Measurements from ENCODE around the gene SCYL2. TPM values are rescaled to one million over a fixed set of nuclear protein-coding genes. Genes with fewer than 3 reads are reported as not detected.

Gene SCYL2
- total RNA-seq, 2 experiments from 2014 or later: 36.4 to 37.4 TPM

- DNase-seq: no peak
- CTCF ChIA-PET: no interaction called here
- POLR2A ChIA-PET: no interaction called here
- Mint-ChIP-seq H3K36me3 (ENCODE audit: low read depth) (no peaks in the 10 kb centered on the region), H3K27ac (no peak overlapping the region), H3K4me1 (no peaks in the 10 kb centered on the region), H3K4me3 (no peak overlapping the region), H3K9me3 (no peaks in the 10 kb centered on the region), H3K27me3 (no peaks in the 10 kb centered on the region)
Measured at GRCh38 chr12:100345020-100345767, 78.2 kb downstream of the SCYL2 start.

GRCh38 chr12:100346660-100347059, 79.7 kb downstream of the SCYL2 start:
- DNase-seq: no peak
- H3K4me1 Mint-ChIP-seq: no peaks in the 10 kb centered on the region
- POLR2A ChIA-PET: no interaction called here

GRCh38 chr12:100348657-100349454, 81.9 kb downstream of the SCYL2 start:
- DNase-seq: no peak
- Mint-ChIP-seq H3K4me1 (no peaks in the 10 kb centered on the region), H3K27me3 (peaks cover 7% of the 10 kb centered on the region), H3K9me3 (no peaks in the 10 kb centered on the region), H3K4me3 (no peak overlapping the region), H3K27ac (no peak overlapping the region), H3K36me3 (ENCODE audit: low read depth) (no peaks in the 10 kb centered on the region)
- CTCF ChIA-PET: interaction anchor here (1.6 kb wide), 1 partner anchor 207 kb away, joined by 4 read pairs; no protein-coding TSS in a partner anchor
- POLR2A ChIA-PET: no interaction called here

More at GRCh38 chr12:100346660-100347059, 79.7 kb downstream of the SCYL2 start:
- Mint-ChIP-seq H3K27me3 (no peaks in the 10 kb centered on the region), H3K4me3 (no peak overlapping the region), H3K9me3 (no peaks in the 10 kb centered on the region), H3K27ac (no peak overlapping the region), H3K36me3 (ENCODE audit: low read depth) (no peaks in the 10 kb centered on the region)
- CTCF ChIA-PET: interaction anchor here (0.7 kb wide), 1 partner anchor 304 kb away, joined by 3 read pairs; no protein-coding TSS in a partner anchor

- Mint-ChIP-seq H3K4me3 (no peak within 1 kb of the TSS), H3K36me3 (ENCODE audit: low read depth) (no peaks in the 10 kb centered on the region), H3K4me1 (no peaks in the 10 kb centered on the region), H3K9me3 (no peaks in the 10 kb centered on the region), H3K27ac (no peak within 1 kb of the TSS), H3K27me3 (peaks cover 37% of the 10 kb centered on the region)
- ChIA-PET POLR2A (no interaction called here), CTCF (no interaction called here)
- no peak for DNase-seq
Measured at GRCh38 chr12:100356644-100357223, 89.8 kb downstream of the SCYL2 start, which contains the start of gene SLC17A8. SLC17A8 (plus strand) TSS chr12:100357074; CDS start chr12:100357392, 318 bp downstream.

GRCh38 chr12:100359248-100359647, 92.3 kb downstream of the SCYL2 start:
- no peaks in the 10 kb centered on the region for H3K4me1 Mint-ChIP-seq
- POLR2A ChIA-PET: no interaction called here

GRCh38 chr12:100359822-100360221, 92.8 kb downstream of the SCYL2 start:
- H3K4me3 Mint-ChIP-seq: no peak overlapping the region
- H3K9me3 Mint-ChIP-seq: no peaks in the 10 kb centered on the region
- DNase-seq: no peak
- ChIA-PET POLR2A (no interaction called here), CTCF (no interaction called here)
- peaks cover 26% of the 10 kb centered on the region for H3K27me3 Mint-ChIP-seq
- no peak overlapping the region for H3K27ac Mint-ChIP-seq
- H3K4me1 Mint-ChIP-seq: no peaks in the 10 kb centered on the region
- H3K36me3 Mint-ChIP-seq (ENCODE audit: low read depth): no peaks in the 10 kb centered on the region

More at GRCh38 chr12:100359248-100359647, 92.3 kb downstream of the SCYL2 start:
- peaks cover 30% of the 10 kb centered on the region for H3K27me3 Mint-ChIP-seq
- CTCF ChIA-PET: no interaction called here
- no peak overlapping the region for H3K27ac Mint-ChIP-seq
- no peak overlapping the region for H3K4me3 Mint-ChIP-seq
- no peaks in the 10 kb centered on the region for H3K9me3 Mint-ChIP-seq
- no peaks in the 10 kb centered on the region for H3K36me3 Mint-ChIP-seq (ENCODE audit: low read depth)
- DNase-seq: no peak

- Mint-ChIP-seq H3K27ac (no peak overlapping the region), H3K27me3 (peaks cover 24% of the 10 kb centered on the region), H3K4me1 (no peaks in the 10 kb centered on the region), H3K4me3 (no peak overlapping the region), H3K36me3 (ENCODE audit: low read depth) (no peaks in the 10 kb centered on the region), H3K9me3 (no peaks in the 10 kb centered on the region)
- CTCF ChIA-PET: no interaction called here
- POLR2A ChIA-PET: no interaction called here
- DNase-seq: no peak
Measured at GRCh38 chr12:100360450-100360849, 93.5 kb downstream of the SCYL2 start.

GRCh38 chr12:100364324-100364723, 97.3 kb downstream of the SCYL2 start:
- POLR2A ChIA-PET: no interaction called here
- Mint-ChIP-seq H3K27ac (no peak overlapping the region), H3K9me3 (no peaks in the 10 kb centered on the region), H3K4me3 (no peak overlapping the region), H3K4me1 (no peaks in the 10 kb centered on the region), H3K27me3 (peaks cover 5% of the 10 kb centered on the region), H3K36me3 (ENCODE audit: low read depth) (no peaks in the 10 kb centered on the region)
- CTCF ChIA-PET: no interaction called here
- no peak for DNase-seq

- Mint-ChIP-seq H3K9me3 (no peaks in the 10 kb centered on the region), H3K4me1 (no peaks in the 10 kb centered on the region), H3K27me3 (peaks cover 5% of the 10 kb centered on the region), H3K36me3 (ENCODE audit: low read depth) (no peaks in the 10 kb centered on the region), H3K4me3 (no peak overlapping the region), H3K27ac (no peak overlapping the region)
- POLR2A ChIA-PET: no interaction called here
- no peak for DNase-seq
- CTCF ChIA-PET: no interaction called here
Measured at GRCh38 chr12:100365411-100365810, 98.4 kb downstream of the SCYL2 start.

- CTCF ChIA-PET: interaction anchor here (1.8 kb wide), 1 partner anchor 37 kb away, joined by 7 read pairs; no protein-coding TSS in a partner anchor
- peaks cover 8% of the 10 kb centered on the region for H3K27me3 Mint-ChIP-seq
- H3K36me3 Mint-ChIP-seq (ENCODE audit: low read depth): no peaks in the 10 kb centered on the region
- no peaks in the 10 kb centered on the region for H3K4me1 Mint-ChIP-seq
- H3K27ac Mint-ChIP-seq: no peak overlapping the region
- H3K9me3 Mint-ChIP-seq: no peaks in the 10 kb centered on the region
- DNase-seq: no peak
- no peak overlapping the region for H3K4me3 Mint-ChIP-seq
- POLR2A ChIA-PET: no interaction called here
Measured at GRCh38 chr12:100368066-100368465, 101.1 kb downstream of the SCYL2 start.

GRCh38 chr12:100371146-100371545, 104.2 kb downstream of the SCYL2 start:
- DNase-seq: no peak
- CTCF ChIA-PET: interaction anchor here (0.6 to 1.0 kb wide), 2 partner anchors 34 to 217 kb away, joined by 3 to 4 read pairs; no protein-coding TSS in a partner anchor
- Mint-ChIP-seq H3K9me3 (no peaks in the 10 kb centered on the region), H3K36me3 (ENCODE audit: low read depth) (no peaks in the 10 kb centered on the region), H3K27me3 (peaks cover 9% of the 10 kb centered on the region), H3K27ac (no peak overlapping the region), H3K4me1 (no peaks in the 10 kb centered on the region), H3K4me3 (no peak overlapping the region)
- POLR2A ChIA-PET: no interaction called here

GRCh38 chr12:100372853-100373640, 106.1 kb downstream of the SCYL2 start:
- Mint-ChIP-seq H3K27ac (no peak overlapping the region), H3K9me3 (no peaks in the 10 kb centered on the region), H3K27me3 (peaks cover 9% of the 10 kb centered on the region), H3K4me3 (no peak overlapping the region), H3K4me1 (no peaks in the 10 kb centered on the region), H3K36me3 (ENCODE audit: low read depth) (no peaks in the 10 kb centered on the region)
- ChIA-PET CTCF (no interaction called here), POLR2A (no interaction called here)
- no peak for DNase-seq

All from activated CD4-positive, alpha-beta memory T cell treated with anti-CD3 and anti-CD28 coated beads, Interleukin-2, amount 10 ng/mL, durations not matched to agents 7 days and 5 days (primary cell).